CD4-positive, alpha-beta T cell treated with Interleukin-15 for 1 hour (primary cell): ENCODE results near the gene WFDC5.

Experiments used
- DNase-seq: peaks from one replicate; pipeline ENCODE4 v3.0.0-alpha.2; 2020

WFDC5 gene

GRCh38 chr20:45113865-45114264 is 1.1 kb downstream of the WFDC5 start:
- DNase-seq, result no peak

- DNase-seq, result no peak
These were observed 2.2 kb downstream of the WFDC5 start for GRCh38 chr20:45112754-45113153.

GRCh38 chr20:45111799-45112471 is 3.0 kb downstream of the WFDC5 start:
- no peak for DNase-seq

- no peak for DNase-seq
These were observed 3.7 kb downstream of the WFDC5 start for GRCh38 chr20:45111285-45111684.

- DNase-seq, result no peak
These were observed 4.7 kb downstream of the WFDC5 start for GRCh38 chr20:45110301-45110700.

- no peak for DNase-seq
These were observed 5.3 kb downstream of the WFDC5 start for GRCh38 chr20:45109634-45110033.

- DNase-seq, result no peak
These were observed 9.7 kb downstream of the WFDC5 start for GRCh38 chr20:45105317-45105716.

- DNase-seq, result no peak
These were observed 10.2 kb downstream of the WFDC5 start for GRCh38 chr20:45104786-45105185.

GRCh38 chr20:45103072-45103471 is 11.9 kb downstream of the WFDC5 start:
- no peak for DNase-seq

GRCh38 chr20:45101333-45101850 is 13.6 kb downstream of the WFDC5 start:
- DNase-seq, result no peak

- no peak for DNase-seq
These were observed 14.3 kb downstream of the WFDC5 start, which contains the start of gene KCNS1 for GRCh38 chr20:45100563-45101245. Gene KCNS1, minus strand, starts transcription at chr20:45101127. Its CDS starts 1,891 bp downstream, at chr20:45099236.

- DNase-seq, result no peak
These were observed 16.7 kb downstream of the WFDC5 start for GRCh38 chr20:45098103-45098773.

GRCh38 chr20:45097485-45098102 is 17.4 kb downstream of the WFDC5 start:
- DNase-seq, result peak; percentile 26

- no peak for DNase-seq
These were observed 18.2 kb downstream of the WFDC5 start for GRCh38 chr20:45096781-45097180.

GRCh38 chr20:45095805-45096238 is 19.2 kb downstream of the WFDC5 start:
- peak; percentile 50 for DNase-seq

GRCh38 chr20:45094864-45095574 is 20.0 kb downstream of the WFDC5 start:
- no peak for DNase-seq

GRCh38 chr20:45094201-45094600 is 20.8 kb downstream of the WFDC5 start:
- DNase-seq, result no peak

GRCh38 chr20:45092898-45093297 is 22.1 kb downstream of the WFDC5 start:
- no peak for DNase-seq

GRCh38 chr20:45091366-45091765 is 23.6 kb downstream of the WFDC5 start:
- DNase-seq, result no peak

GRCh38 chr20:45090481-45090880 is 24.5 kb downstream of the WFDC5 start:
- DNase-seq, result no peak

- no peak for DNase-seq
These were observed 26.7 kb downstream of the WFDC5 start for GRCh38 chr20:45088247-45088646.

GRCh38 chr20:45087814-45088213 is 27.2 kb downstream of the WFDC5 start:
- no peak for DNase-seq
